ENCODE measurements around the gene NCOA1.
"Not testable (repeated sequence)": the region's sequence is repeated elsewhere in the genome, so short reads cannot be mapped to it uniquely, and the experiment has no call there.

Gene NCOA1

GRCh38 chr2:24805811-24806660, 315.0 kb downstream of the NCOA1 start:
- DNase-seq, result not testable (repeated sequence)

GRCh38 chr2:24806661-24807036, 315.6 kb downstream of the NCOA1 start:
- no peak for DNase-seq

GRCh38 chr2:24809316-24810007, 318.4 kb downstream of the NCOA1 start:
- DNase-seq, result no peak

- DNase-seq, result no peak
These were observed 322.7 kb downstream of the NCOA1 start for GRCh38 chr2:24813691-24814137.

- DNase-seq, result no peak
These were observed 323.5 kb downstream of the NCOA1 start for GRCh38 chr2:24814516-24814915.

- DNase-seq, result no peak
These were observed 324.1 kb downstream of the NCOA1 start for GRCh38 chr2:24815171-24815570.

- no peak for DNase-seq
These were observed 325.4 kb downstream of the NCOA1 start for GRCh38 chr2:24816404-24816803.

GRCh38 chr2:24816884-24817283, 325.8 kb downstream of the NCOA1 start:
- no peak for DNase-seq

GRCh38 chr2:24818721-24819167, 327.7 kb downstream of the NCOA1 start:
- DNase-seq, result no peak

- no peak for DNase-seq
These were observed 328.6 kb downstream of the NCOA1 start for GRCh38 chr2:24819442-24820174.

GRCh38 chr2:24820175-24820513, 329.1 kb downstream of the NCOA1 start:
- no peak for DNase-seq
